Breast epithelium (tissue), 4 donors: Measurements from ENCODE around the gene CLTCL1. TPM values are rescaled to one million over a fixed set of nuclear protein-coding genes. Genes with fewer than 3 reads are reported as not detected.
A peak's percentile ranks its signal among the peaks of the same experiment; 100 is the strongest.

Experiments
- DNase-seq, 2 donors: peaks; one replicate each; pipeline ENCODE4 v3.0.0-alpha.2; 2019; ENCODE audit warnings: low spot score in 2 of 2
- H3K27ac ChIP-seq, 2 donors: fragments of 200-600 bp; sonication (generic) in 1 of 2; one replicate each; pipeline ENCODE4 v1.5.1; 2016 to 2019; ENCODE audit warnings: mild to moderate bottlenecking in 1 of 2
- H3K27me3 ChIP-seq, 2 donors: fragments of 200-600 bp; sonication (generic) in 1 of 2; one replicate each; pipeline versions ENCODE4 v1.5.1 to v1.6.0; 2017 to 2019; ENCODE audit warnings: control low read depth in 1 of 2, mild to moderate bottlenecking in 1 of 2
- H3K36me3 ChIP-seq: fragments of 200-600 bp; one replicate; pipeline ENCODE4 v1.5.1; 2019
- H3K4me1 ChIP-seq, 2 donors: fragments of 200-600 bp; sonication (generic); one replicate each; pipeline ENCODE4 v1.5.1; 2016 to 2019; ENCODE audit warnings: control low read depth in 1 of 2
- H3K4me3 ChIP-seq, 3 donors: fragments of 200-600 bp; sonication (generic); 1 replicate in 2 of 3; 2 replicates in 1 of 3; pipeline ENCODE4 v1.5.1; 2016 to 2019; ENCODE audit warnings: mild to moderate bottlenecking in 3 of 3, moderate library complexity in 2 of 3
- H3K9me3 ChIP-seq, 2 donors: fragments of 200-600 bp; sonication (generic) in 1 of 2; one replicate each; pipeline ENCODE4 v1.5.1; 2016 to 2019; ENCODE audit warnings: control low read depth in 1 of 2
- CTCF ChIP-seq, 3 donors: fragments of 450-650 bp; IDR thresholded peaks; one replicate each; pipeline ENCODE4 v1.5.1; 2016 to 2017; ENCODE audit warnings: antibody characterized with exemption in 3 of 3, mild to moderate bottlenecking in 3 of 3, moderate library complexity in 3 of 3
- POLR2A ChIP-seq: fragments of 450-650 bp; IDR thresholded peaks from one replicate; pipeline ENCODE4 v1.6.1; 2016; ENCODE audit warnings: antibody characterized with exemption, mild to moderate bottlenecking, moderate library complexity
- POLR2AphosphoS5 ChIP-seq, 3 donors: sonication (generic); formaldehyde crosslinking; IDR thresholded peaks; one replicate each; pipeline ENCODE4 v1.6.1; 2017; ENCODE audit warnings: antibody characterized with exemption in 3 of 3
- intact Hi-C: fragments of 100-400 bp; cut with DNase I; formaldehyde crosslinking; loops from one replicate; pipeline ENCODE4 v1.15.1; 2023; ENCODE audit warnings: low total_unique reads
- total RNA-seq, 3 donors: library from RNA; depleted of rRNA; stranded (reverse); fragments of >200 nt; gene quantifications; one replicate each; pipeline ENCODE4 v1.1.0, GENCODE V29; 2016

Gene CLTCL1
- total RNA-seq, 3 donors from 2014 or later = 2.8 to 27.0 (median 8.2) TPM

DNA sequence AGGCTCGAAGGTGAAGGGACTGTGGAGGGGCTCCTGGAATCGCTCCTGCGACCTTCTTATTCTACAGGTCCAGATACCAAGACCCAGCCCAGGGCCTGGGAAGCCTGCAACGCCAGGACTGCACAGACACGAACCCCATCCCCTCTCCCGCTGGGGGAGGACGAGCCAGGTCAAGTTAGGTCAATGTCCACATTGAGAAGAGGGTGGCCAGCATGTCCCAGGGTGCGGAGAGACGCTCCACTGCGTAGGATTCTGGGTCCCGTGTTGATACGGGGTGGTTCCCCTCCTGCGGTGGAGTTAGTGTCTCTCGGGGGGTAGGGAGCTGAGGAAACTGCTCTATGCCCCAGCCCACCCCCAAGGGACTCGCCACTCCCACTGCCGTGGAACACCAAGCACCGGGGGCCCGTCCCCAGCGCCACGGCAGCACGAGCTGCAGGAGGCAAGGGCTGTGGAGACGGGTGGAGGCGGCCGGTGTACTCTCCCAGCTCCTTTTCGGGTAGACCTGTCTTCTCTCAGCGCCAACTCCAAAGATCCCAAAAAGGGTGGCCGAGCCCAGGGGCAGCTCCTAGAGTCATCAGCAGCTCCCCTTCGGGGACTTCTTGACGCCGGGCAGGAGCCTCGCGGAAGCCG is 143.0 kb downstream of the CLTCL1 start:
- peak overlapping the region in 2 of 3 donors; percentile 39 to 63 for H3K4me3 ChIP-seq
- intact Hi-C loops = no loop called here
- H3K4me1 ChIP-seq = peaks cover 2 to 4% of the 10 kb centered on the region in 2 donors
- H3K27me3 ChIP-seq = peaks cover 7 to 53% of the 10 kb centered on the region in 2 donors
- TF ChIP-seq CTCF (IDR thresholded peaks at IDR 0.05) (no peak), POLR2A (no peak), POLR2AphosphoS5 (IDR thresholded peaks at IDR 0.05) (no peak)
- H3K27ac ChIP-seq = no peak overlapping the region
- H3K36me3 ChIP-seq = no peaks in the 10 kb centered on the region
- DNase-seq = no peak
- H3K9me3 ChIP-seq = no peaks in the 10 kb centered on the region

- Histone ChIP-seq H3K9me3 (no peaks in the 10 kb centered on the region), H3K27ac (no peak overlapping the region), H3K4me1 (peaks cover 3 to 4% of the 10 kb centered on the region in 2 donors), H3K4me3 (no peak overlapping the region), H3K36me3 (no peaks in the 10 kb centered on the region), H3K27me3 (peaks cover 7 to 42% of the 10 kb centered on the region in 2 donors)
- intact Hi-C loops = no loop called here
- no peak for TF ChIP-seq CTCF (IDR thresholded peaks at IDR 0.05)
- DNase-seq = no peak
These were observed 144.2 kb downstream of the CLTCL1 start for GRCh38 chr22:19147195-19147780.

- intact Hi-C loops = no loop called here
- TF ChIP-seq POLR2AphosphoS5 (IDR thresholded peaks at IDR 0.05) (no peak), POLR2A (no peak), CTCF (IDR thresholded peaks at IDR 0.05) (no peak)
- Histone ChIP-seq H3K4me3 (no peak overlapping the region), H3K36me3 (no peaks in the 10 kb centered on the region), H3K27ac (no peak overlapping the region), H3K27me3 (peaks cover 7 to 33% of the 10 kb centered on the region in 2 donors), H3K9me3 (no peaks in the 10 kb centered on the region), H3K4me1 (peaks cover 3 to 4% of the 10 kb centered on the region in 2 donors)
- DNase-seq = no peak
These were observed 145.1 kb downstream of the CLTCL1 start for GRCh38 chr22:19146215-19146968.

DNA sequence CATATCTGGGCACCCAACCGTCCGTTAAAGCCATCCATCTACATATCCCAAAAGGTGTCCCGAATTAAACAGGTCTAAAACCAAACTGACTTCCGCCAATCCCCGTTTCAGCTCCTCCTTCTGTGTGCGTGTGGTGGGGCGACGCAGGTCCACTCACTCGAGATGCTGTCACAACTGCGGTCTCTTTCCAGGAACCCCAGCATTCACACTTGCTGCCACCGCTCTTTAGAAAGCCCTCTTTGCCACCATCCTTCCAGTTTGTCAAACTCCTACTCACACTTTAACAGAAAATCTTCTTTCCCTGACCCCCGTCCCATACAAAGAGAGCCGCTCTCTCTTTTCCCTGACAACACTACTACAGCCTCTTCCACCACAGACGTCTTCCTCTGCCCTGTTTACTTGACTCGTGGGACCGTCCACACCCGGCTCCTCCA is 147.5 kb downstream of the CLTCL1 start:
- H3K27me3 ChIP-seq = peaks cover 0 to 14% of the 10 kb centered on the region in 2 donors
- TF ChIP-seq POLR2AphosphoS5 (IDR thresholded peaks at IDR 0.05) = no peak
- peaks cover 0 to 3% of the 10 kb centered on the region in 2 donors for H3K4me1 ChIP-seq
- no peaks in the 10 kb centered on the region for H3K9me3 ChIP-seq
- no peaks in the 10 kb centered on the region for H3K36me3 ChIP-seq
- intact Hi-C loops = no loop called here
- DNase-seq = no peak
- H3K4me3 ChIP-seq = peak overlapping the region; percentile 76 to 91 (median 78)
- peak overlapping the region; percentile 69 to 83 for H3K27ac ChIP-seq

DNA sequence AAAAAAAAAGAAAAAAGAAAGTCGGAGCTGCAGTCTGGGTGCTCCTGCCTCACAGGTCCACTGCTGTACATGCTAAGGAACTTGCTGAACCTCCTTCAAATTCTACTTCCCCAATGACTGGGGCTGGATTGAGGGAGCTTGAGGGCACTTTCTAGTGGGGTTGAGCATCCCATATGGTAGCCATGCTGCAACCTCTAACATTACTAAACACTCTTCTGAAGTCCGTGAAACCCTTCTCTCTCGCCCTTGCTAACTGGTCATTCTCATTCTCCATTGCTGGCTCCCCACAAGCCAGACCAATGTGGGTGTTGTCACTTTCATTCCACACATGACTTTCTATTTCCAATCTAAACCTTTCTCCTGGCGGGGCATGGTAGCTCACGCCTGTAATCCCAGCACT is 148.3 kb downstream of the CLTCL1 start:
- H3K27me3 ChIP-seq = peaks cover 0 to 7% of the 10 kb centered on the region in 2 donors
- H3K36me3 ChIP-seq = no peaks in the 10 kb centered on the region
- no peak for TF ChIP-seq POLR2AphosphoS5 (IDR thresholded peaks at IDR 0.05)
- no peak for TF ChIP-seq POLR2A
- TF ChIP-seq CTCF (IDR thresholded peaks at IDR 0.05) = no peak
- H3K4me1 ChIP-seq = peaks cover 0 to 3% of the 10 kb centered on the region in 2 donors
- H3K4me3 ChIP-seq = peak overlapping the region in 2 of 3 donors; percentile 78 to 91
- H3K9me3 ChIP-seq = no peaks in the 10 kb centered on the region
- intact Hi-C loops = no loop called here
- DNase-seq = no peak
- H3K27ac ChIP-seq = no peak overlapping the region
